CMK (cell line): ENCODE data around the gene RNF19B.
A peak's percentile ranks its signal among the peaks of the same experiment; 100 is the strongest.
"Not testable (repeated sequence)": the region's sequence is repeated elsewhere in the genome, so short reads cannot be mapped to it uniquely, and the experiment has no call there.

Experiments
- DNase-seq: peaks from one replicate; pipeline ENCODE4 v3.0.0-alpha.2; 2010; ENCODE audit warnings: low read depth

RNF19B gene

DNA sequence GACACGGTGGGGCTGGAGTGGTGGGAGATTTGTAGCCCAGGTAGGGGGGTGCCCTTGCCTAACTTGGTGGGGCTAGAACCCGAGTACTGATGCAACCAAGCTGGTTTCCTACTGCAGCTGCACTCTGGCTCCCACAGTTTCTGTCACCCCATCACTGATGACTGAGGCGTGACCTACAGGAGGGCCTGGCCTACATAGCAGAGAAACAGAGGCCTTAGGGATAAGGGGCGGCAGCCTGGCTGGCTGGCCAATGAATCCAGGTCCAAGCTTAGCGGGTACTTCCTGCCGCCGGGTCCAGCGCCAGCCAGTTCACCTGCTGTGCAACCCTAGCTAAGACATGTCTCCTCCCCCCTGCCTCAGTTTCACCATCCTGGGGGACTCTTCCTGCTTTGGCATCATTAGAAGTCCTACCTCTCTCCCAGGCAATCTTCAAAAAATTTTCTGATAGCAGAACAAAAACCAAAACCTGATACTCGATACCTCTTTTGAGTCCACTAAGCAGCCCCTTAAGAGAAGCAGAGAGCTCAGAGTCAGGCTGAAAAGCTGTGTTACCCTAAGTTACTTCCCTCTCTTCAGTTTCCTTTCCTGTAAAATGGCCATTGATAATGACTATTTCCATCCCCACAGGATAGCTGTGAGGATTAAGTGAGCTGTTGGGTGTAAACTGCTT, 27.3 kb upstream of the RNF19B start:
- no peak for DNase-seq

DNA sequence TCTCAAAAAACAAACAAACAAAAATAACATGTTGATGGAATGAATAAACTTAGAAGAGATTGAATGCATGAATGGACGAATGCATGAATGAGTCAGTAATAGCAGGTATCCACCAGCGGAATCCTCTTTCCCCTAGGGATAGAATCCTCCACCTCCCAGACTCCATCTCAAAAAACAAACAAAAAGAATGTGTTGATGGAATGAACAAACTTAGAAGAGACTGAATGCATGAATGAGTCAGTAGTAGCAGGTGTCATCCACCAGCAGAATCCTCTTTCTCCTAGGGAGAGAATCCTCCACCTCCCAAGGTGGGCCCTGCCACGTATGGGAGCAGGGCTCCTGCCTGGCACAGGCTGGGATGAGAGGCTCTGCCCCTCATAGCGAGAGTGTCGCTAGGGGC, 26.8 kb upstream of the RNF19B start:
- no peak for DNase-seq

DNA sequence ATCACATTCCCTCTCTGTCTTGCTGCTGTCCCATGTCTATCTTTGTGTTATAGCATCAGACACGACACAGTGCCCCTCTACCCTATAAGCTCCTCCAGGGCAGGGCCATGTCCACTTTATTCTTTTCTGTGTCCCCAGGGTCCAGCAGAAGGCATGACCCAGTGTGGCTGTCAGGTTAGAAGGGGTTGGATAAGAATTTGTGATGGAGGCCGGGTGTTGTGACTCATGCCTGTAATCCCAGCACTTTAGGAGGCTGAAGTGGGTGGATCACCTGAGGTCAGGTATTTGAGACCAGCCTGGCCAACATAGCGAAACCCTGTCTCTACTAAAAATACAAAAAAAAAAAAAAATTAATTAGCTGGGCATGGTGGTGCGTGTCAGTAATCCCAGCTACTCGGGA, 26.3 kb upstream of the RNF19B start:
- DNase-seq, result no peak

DNA sequence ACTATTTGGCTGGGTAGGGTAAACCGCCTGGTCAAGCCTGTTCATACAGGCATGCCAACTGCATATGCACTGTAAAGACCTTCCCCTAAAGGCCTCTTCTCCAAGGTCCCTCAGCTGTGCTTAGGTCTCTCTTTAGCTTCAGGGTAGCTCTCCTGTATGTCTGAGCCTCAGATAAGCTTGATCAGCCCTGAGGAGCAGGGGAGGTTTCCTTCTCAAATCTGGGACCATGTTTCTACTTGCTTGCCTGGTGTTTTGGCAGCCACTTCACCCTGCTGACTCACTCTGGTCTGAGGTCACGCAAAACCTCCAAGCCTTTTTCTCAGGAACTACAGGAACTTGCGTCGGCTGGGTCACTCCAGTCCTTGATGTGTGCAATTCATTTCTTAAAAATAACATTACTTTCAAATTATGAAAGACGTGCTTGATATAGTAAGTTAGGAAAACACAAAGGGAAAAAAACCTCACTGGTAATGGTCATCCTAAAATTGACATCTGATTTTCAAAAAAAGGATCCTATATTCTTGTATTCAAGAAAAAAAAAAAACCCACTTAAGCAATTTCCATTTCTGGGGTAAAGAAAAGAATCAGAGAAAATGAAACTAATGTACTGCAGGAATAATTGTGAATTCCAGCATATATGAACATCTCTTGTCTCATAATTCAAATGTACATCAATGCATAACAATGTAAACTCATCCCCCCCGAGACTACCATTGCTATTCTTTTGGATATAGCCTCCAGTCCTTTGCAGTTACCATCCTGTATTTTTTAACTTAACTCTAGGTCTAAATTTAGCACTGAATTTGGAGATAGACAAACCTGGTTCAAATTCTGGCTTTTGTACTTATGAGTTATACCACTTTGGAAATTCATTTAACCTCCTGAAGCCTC, 24.8 kb upstream of the RNF19B start:
- DNase-seq, result no peak

DNA sequence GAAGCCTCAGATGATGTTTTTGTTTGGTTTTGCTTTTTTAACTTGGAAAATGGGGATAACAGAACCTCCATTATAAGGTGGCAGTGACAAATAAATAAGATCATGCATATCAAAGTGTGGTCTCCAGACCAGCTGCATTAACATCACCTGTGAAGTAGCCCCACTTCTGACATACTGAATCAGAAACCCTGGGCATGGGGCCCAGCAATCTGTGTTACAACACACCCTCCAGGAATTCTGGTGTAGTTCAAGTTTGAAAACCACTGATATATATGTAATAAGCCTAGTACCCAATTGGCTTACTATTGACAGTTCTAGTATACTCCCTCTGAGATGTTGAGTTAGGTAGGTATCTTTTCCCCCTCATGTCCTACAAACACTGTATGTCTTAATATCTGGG, 24.1 kb upstream of the RNF19B start:
- DNase-seq, result no peak

DNA sequence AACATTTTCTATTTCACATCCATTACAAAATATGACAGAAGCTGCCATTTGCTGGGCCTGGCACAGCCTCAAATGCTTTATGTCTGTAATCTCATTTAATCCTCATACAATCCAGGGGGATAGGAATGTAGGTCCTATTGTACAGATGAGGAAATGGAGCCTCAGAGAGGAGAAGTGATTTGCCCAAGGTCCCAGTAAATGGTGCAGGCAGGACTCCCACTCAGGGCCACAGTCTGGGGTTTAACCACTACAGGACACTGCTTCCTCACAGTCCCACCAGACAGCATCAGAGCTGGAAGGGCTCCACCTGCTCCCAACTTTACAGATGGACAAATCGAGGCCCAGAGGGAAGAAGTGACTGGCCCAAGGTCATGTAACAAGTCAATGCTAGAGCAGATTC, 20.6 kb upstream of the RNF19B start:
- DNase-seq, result no peak

DNA sequence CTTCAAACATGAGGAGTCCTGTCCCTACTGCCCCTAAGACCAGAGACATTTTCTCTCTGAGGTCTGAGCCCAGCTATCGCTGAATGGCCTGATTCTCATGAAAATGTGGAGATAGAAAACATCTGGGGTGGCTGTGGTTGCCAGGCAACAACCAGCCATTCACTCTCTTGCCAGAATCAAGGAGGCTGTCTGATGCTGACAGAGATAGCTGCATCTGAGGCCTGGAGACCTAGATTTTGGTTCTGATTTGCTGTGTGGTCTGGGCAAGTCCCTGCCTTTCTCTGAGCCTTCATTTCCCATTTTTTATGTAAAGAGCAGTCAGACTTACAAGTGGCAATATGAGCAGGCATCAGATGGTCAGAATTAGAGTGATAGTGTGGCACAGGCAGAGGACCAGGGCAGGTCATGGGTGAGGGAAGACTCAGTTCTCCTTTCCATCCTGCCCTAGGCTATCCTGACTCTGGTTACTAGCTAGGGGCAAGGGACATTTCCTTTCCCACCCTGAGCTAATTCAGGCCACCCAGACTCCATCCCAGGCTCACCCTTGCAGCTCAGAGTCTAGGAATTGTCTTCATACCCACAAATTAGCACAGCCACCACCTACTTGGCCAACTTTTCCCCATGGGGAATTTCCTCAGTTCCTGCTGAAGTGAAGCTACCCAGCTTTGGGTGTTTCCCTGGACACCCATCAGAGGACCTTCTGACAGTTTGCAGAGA, 20.0 kb upstream of the RNF19B start:
- DNase-seq, result no peak

DNA sequence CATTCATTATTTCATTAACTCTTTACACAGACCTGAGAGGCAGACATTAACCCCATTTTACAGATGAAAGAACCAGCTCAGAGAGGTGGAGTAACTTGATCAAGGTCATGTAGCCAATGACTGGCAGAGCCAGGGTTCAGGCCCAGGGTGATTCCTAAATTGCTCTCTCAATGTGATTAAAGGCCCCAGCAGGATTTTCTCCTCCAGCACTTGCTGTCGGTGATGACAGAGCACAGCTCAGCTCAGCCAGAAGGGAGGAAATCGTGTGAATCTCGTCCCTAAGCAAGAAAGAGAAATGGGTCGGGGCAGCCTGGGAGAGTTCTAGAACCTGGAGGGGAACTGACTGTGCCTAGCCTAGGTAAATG, 19.5 kb upstream of the RNF19B start:
- DNase-seq, result no peak

DNA sequence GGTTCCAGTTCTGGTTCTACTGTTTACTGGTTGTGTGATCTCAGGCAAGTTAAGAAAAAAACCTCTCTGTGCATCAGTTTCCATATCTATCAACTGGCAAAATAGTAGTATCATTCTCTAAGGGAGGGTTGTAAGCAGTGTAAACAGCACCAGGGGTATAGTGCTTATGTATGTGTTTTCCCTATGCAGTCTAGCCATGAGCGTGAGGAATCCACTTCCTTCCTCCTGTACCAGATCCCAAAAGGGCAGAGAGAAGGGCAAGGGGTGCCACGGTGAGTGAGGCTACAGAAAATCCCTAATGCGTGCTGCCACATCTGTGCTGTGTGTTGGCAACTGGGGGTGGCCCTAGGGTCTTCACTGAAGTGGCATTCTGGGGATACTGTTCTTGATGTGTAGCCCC, 18.4 kb upstream of the RNF19B start:
- DNase-seq, result no peak

DNA sequence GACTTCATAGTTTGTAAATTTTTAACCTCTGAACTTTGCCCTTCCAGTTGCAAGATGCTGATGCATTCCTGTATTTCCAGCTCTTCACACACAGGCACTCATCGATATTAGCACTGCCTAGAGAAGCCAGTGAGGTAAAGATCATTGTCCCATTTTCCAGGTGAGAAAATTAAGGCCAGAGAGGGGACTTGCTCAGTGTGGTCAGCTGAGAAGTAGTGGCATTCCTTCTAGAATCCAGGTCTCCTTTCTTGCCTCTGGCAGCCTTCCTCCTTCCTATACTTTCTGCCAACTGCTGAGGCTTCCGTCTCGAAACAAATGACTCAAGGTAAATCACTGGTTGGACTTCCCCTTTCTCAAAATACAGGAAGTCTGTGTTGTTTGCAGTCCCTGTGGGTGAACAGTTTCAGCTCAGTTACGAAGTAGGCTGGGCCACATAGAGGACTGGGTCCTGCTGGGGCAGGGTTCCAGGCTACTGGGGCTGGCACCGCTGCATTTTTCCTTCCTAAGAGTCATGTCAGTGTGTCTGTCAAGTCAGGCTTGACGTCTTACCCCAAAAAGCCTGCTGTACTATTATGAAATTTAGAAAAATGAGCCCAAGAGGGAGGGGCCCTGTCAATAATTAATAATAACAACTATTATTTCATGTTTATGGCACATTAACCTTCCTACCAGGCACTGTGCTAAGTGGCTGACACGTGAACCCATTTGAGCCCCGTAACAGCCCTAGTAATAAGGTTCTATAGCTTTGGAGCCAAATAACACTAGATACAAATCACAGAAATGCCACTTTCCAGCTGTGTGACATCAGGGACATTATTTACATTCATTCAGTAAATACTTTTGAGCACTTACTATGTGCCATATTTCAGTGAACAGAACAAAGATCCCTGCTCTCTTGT, 16.6 kb upstream of the RNF19B start:
- peak; percentile 81 for DNase-seq

DNA sequence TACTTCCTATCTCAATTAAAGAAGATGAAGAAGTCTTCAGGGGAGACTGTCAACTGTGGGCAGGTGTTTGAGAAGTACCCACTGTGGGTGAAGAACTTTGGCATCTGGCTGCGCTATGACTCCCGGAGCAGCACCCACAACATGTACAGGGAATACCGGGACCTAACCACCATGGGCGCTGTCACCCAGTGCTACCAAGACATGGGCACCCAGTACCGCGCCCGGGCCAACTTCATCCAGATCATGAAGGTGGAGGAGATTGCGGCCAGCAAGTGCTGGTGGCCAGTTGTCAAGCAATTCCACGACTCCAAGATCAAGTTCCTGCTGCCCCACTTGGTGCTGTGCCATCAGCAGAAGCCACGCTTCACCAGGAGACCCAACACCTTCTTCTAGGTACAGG, 15.5 kb upstream of the RNF19B start:
- no peak for DNase-seq

DNA sequence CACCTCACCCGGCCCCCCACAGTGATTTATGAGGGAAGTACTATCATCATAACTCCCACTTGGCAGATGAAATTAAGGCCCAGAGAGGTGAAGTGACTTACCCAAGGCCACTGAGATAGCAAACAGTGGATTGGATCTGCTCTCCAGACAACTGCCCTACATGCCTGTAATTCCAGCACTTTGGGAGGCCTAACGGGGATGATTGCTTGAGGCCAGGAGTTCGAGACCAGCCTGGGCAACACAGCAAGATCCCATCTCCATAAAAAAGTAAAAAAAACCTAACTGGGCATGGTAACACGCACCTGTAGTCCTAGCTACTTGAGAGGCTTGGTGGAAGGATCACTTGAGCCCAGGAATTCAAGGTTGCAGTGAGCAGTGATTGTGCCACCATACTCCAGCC, 14.2 kb upstream of the RNF19B start:
- DNase-seq, result no peak

DNA sequence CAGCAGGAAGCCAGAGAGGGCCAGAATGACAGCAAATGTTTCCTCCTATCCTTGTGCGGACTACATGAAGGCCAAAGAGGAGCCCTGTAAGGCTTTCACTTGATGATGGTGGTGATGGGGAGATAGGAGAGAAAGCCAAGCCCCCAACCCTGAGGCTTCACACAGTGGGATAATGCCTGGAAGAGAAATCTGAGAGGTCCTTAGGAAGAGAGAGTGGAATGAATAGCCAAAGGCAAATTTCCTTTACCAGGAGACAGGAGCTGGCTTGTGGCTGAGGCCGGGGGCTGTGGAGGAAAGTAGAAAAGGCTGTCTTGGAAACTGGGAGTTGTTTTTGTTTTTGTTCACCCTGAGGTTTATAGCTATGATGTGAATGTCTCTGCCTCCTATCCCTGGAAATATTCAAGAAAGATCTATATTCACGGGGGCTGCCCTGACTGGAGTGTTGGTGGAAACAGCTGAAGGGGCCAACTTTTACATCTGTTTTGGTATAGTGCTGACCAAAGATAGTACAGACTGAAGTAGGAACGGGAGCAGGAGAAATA, 13.0 kb upstream of the RNF19B start:
- no peak for DNase-seq

DNA sequence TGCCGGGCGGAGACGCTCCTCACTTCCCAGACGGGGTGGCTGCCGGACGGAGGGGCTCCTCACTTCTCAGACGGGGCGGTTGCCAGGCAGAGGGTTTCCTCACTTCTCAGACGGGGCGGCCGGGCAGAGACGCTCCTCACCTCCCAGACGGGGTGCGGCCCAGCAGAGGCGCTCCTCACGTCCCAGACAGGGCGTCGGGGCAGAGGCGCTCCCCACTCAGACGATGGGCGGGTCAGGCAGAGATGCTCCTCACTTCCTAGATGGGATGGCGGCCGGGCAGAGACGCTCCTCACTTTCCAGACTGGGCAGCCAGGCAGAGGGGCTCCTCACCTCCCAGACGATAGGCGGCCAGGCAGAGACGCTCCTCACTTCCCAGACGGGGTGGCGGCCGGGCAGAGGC, 10.4 kb upstream of the RNF19B start:
- DNase-seq, result not testable (repeated sequence)

DNA sequence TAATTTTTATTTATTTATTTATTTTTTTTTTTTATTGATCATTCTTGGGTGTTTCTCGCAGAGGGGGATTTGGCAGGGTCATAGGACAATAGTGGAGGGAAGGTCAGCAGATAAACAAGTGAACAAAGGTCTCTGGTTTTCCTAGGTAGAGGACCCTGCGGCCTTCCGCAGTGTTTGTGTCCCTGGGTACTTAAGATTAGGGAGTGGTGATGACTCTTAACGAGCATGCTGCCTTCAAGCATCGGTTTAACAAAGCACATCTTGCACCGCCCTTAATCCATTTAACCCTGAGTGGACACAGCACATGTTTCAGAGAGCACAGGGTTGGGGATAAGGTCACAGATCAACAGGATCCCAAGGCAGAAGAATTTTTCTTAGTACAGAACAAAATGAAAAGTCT, 8.8 kb upstream of the RNF19B start:
- not testable (repeated sequence) for DNase-seq

DNA sequence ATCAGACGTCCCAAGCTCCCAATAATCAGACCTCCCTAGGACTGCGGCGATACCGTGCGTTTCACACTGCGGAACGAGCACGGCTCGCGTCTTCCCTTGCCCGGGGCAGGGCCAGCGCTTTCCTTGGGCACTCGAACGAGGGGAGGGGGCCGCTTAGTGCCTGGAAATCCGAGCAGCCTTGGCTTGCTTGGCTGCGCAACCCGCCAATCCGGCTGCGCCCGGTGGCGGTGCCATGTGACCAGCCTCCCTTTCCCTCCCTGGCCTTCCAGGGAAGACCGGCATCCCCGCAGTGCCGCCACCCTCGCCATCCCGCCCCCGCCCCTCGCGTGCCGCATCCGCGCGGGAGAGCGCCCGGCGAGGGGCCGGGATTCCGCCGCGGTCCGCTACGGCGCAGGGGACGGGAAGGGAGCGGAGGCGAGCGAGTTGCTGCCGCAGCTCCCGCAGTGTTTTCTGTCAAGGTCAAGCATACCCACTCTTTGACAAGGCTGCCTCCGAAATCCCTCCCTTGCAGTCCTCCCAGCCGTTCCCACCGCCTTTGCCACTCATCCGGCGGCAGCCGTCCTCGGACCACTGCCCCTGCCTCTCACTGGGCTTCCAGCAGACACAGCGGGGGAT, 8.3 kb upstream of the RNF19B start:
- DNase-seq, result no peak

DNA sequence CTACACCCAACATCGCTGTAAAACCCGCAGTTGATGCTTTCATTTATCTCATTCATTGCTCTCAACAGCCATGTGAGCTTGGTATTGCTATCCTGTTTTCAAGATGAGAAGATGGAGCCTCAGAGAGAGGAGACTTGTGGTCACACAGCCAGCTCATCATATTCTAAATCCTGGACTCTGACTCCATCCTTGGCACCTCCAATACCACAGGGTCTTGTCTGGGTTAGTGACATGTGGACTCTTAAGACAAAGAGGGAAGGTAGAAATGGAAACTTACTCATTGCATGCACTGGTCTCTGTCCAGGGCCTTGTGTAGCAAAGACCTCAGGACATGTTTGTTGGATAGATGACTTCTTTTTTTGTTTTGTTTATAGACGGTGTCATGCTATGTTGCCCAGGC, 7.0 kb upstream of the RNF19B start:
- DNase-seq, result no peak

DNA sequence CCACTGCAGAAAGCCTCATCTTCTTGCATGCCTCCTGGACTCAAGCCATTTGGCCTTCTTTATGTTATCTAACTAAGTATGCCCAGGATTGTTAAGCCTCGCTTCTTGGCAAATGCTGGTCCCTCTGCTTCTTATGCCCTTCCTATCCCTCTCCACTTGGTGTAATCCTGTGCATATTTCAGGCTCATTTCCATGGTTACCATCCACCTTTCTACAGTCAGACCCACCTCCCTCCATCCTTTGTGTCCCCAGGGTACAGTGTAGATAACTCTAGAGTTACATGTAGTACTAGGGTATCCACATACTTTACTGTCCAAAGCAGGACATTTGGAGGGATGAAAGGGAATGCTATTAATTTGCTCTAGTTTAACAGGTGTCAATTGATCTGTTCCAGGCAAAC, 6.5 kb upstream of the RNF19B start:
- DNase-seq, result no peak

DNA sequence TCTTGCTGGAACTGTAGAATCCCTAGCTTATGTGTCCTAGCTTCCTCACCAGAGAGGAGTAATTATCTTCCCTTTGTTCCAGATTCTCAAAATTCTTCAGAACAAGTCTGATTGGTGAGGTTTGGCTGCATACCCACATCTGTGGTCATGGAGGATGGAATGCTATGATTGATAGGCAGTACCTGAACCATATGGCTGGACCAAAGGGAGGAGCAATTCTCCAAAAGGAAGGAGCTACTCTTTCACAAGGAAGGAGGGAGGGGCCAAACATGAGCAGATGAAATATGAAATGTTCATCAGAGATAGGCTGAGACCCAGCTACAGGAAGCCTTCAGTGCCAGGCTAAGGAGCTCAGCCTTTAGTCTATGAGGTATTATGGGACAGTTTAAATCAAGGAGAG, 5.0 kb upstream of the RNF19B start:
- DNase-seq, result no peak

DNA sequence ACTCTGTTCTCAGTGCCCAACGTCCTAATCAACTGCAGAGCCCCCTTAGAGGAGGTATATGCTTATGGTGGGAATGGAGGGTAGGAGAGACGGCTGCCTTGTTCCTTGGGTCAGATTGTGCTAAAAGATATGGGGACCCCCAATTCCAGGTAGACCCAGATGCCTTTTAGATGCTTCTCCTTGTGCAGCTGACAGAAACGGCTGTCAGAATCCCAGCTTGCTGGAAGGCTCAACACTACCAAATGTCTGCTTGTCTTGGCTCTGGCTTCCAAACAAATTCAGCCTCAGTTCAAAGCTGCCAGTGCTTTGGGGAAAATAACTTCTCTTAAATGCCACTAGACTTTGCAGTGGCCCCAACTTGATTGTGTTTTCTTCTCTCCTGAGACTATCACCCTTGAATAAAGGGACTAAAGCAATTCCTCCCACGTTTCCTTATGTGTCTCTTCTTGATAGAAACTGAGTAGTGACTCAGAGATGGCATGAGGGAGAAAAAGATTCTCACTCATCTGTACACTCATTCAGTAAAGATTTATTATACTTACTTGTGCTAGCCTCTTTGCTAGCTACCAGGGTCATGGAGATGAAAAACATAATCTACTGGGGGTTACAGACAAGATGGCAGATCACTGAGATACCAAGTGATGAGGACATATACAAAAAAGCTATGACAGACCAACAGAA, 3.4 kb upstream of the RNF19B start:
- no peak for DNase-seq

DNA sequence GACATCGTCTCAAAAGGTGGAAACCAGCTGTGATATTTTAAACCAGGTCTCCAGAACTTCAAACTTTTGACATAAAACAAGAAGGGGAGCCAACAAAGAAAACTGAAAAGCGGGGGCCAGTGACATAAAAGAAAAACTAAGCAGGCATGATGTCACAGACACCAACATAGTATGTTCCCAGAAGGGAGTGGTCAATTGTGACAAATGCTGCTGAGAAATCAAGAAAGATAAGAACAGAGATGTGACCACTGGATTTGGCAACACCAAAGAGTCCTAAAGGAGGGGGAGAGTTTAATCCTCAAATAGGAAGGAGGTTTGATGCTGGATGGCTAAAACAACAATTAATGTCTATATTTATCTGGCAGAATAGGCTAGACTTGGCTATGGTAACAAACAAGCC, 2.3 kb upstream of the RNF19B start:
- no peak for DNase-seq
